SK-N-SH (cell line): ENCODE data around the gene MCTP1.

Source experiments
- FOXJ3 ChIP-seq: sonication (generic); formaldehyde crosslinking; IDR thresholded peaks from 2 replicates; pipeline ENCODE4 v1.5.1; 2020; ENCODE audit warnings: mild to moderate bottlenecking, missing genetic modification reagents
- JUND ChIP-seq: IDR thresholded peaks from 2 replicates; pipeline ENCODE4 v1.4.0; 2012
- POLR2AphosphoS5 ChIP-seq: IDR thresholded peaks from 2 replicates; pipeline ENCODE4 v1.6.1; 2012; ENCODE audit warnings: low read depth, low read length
- SMC3 ChIP-seq: IDR thresholded peaks from 2 replicates; pipeline ENCODE4 v1.6.1; 2012; ENCODE audit warnings: low read depth, low read length, improper control_type of control experiment
- TCF12 ChIP-seq: IDR thresholded peaks from 2 replicates; pipeline ENCODE4 v1.4.0; 2012
- YY1 ChIP-seq: IDR thresholded peaks from 2 replicates; pipeline ENCODE4 v1.4.0; 2012; ENCODE audit warnings: low read depth, mild to moderate bottlenecking
- TF ChIP-seq, protein P1 (sequence below): fragments of 200-600 bp; sonication (generic); IDR thresholded peaks from 2 replicates; pipeline ENCODE4 v1.6.1; 2017; ENCODE audit warnings: antibody characterized with exemption, mild to moderate bottlenecking, moderate library complexity
- TF ChIP-seq, protein P2 (sequence below): IDR thresholded peaks from 2 replicates; pipeline ENCODE4 v1.6.1; 2012; ENCODE audit warnings: mild to moderate bottlenecking, low read depth, low read length, moderate library complexity
- TF ChIP-seq, protein P3 (sequence below): IDR thresholded peaks from 2 replicates; pipeline ENCODE4 v1.4.0; 2012; ENCODE audit warnings: low read depth, borderline replicate concordance

DNA sequence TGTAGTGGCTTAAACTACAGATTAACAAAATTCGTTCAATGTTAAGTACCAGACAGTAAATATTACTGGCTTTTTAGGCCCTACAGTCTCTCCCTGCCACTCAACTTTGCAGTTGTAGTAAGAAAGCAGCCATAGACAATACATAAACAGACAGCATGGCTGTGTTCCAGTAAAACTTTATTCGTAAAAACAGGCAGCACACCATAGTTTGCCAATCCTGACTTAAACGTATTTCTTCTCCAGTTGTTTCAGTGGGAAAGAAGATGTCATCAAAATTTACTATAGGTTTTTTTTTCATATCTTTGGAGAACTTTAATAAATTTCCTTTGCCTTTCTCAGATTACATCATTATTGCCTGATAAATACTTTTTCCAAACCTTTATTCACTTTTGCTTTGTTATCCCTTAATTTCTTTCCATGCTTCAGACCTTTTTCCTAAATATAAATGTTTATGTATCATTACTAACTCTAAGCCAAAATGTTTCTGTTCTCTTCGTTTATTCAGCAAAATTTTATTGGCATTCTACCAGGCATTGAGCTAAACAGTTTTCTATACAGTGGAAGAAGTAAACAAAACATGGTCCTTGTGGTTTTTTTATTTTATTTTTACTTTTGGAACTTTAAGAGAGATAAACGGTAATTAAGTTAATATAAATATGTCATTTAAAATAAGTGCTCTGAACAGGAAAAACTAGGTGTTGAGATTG lies 601.9 kb downstream of the MCTP1 start:
- TF ChIP-seq, protein P1, sequence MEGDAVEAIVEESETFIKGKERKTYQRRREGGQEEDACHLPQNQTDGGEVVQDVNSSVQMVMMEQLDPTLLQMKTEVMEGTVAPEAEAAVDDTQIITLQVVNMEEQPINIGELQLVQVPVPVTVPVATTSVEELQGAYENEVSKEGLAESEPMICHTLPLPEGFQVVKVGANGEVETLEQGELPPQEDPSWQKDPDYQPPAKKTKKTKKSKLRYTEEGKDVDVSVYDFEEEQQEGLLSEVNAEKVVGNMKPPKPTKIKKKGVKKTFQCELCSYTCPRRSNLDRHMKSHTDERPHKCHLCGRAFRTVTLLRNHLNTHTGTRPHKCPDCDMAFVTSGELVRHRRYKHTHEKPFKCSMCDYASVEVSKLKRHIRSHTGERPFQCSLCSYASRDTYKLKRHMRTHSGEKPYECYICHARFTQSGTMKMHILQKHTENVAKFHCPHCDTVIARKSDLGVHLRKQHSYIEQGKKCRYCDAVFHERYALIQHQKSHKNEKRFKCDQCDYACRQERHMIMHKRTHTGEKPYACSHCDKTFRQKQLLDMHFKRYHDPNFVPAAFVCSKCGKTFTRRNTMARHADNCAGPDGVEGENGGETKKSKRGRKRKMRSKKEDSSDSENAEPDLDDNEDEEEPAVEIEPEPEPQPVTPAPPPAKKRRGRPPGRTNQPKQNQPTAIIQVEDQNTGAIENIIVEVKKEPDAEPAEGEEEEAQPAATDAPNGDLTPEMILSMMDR, result no peak
- TF ChIP-seq, protein P2, sequence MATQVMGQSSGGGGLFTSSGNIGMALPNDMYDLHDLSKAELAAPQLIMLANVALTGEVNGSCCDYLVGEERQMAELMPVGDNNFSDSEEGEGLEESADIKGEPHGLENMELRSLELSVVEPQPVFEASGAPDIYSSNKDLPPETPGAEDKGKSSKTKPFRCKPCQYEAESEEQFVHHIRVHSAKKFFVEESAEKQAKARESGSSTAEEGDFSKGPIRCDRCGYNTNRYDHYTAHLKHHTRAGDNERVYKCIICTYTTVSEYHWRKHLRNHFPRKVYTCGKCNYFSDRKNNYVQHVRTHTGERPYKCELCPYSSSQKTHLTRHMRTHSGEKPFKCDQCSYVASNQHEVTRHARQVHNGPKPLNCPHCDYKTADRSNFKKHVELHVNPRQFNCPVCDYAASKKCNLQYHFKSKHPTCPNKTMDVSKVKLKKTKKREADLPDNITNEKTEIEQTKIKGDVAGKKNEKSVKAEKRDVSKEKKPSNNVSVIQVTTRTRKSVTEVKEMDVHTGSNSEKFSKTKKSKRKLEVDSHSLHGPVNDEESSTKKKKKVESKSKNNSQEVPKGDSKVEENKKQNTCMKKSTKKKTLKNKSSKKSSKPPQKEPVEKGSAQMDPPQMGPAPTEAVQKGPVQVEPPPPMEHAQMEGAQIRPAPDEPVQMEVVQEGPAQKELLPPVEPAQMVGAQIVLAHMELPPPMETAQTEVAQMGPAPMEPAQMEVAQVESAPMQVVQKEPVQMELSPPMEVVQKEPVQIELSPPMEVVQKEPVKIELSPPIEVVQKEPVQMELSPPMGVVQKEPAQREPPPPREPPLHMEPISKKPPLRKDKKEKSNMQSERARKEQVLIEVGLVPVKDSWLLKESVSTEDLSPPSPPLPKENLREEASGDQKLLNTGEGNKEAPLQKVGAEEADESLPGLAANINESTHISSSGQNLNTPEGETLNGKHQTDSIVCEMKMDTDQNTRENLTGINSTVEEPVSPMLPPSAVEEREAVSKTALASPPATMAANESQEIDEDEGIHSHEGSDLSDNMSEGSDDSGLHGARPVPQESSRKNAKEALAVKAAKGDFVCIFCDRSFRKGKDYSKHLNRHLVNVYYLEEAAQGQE, result no peak
- TF ChIP-seq JUND (no peak), YY1 (no peak), SMC3 (no peak), FOXJ3 (no peak), POLR2AphosphoS5 (no peak), TCF12 (no peak)
- TF ChIP-seq, protein P3, sequence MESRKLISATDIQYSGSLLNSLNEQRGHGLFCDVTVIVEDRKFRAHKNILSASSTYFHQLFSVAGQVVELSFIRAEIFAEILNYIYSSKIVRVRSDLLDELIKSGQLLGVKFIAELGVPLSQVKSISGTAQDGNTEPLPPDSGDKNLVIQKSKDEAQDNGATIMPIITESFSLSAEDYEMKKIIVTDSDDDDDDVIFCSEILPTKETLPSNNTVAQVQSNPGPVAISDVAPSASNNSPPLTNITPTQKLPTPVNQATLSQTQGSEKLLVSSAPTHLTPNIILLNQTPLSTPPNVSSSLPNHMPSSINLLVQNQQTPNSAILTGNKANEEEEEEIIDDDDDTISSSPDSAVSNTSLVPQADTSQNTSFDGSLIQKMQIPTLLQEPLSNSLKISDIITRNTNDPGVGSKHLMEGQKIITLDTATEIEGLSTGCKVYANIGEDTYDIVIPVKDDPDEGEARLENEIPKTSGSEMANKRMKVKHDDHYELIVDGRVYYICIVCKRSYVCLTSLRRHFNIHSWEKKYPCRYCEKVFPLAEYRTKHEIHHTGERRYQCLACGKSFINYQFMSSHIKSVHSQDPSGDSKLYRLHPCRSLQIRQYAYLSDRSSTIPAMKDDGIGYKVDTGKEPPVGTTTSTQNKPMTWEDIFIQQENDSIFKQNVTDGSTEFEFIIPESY, result no peak
